ENCODE measurements around the gene SLC8A2.

Gene SLC8A2

DNA sequence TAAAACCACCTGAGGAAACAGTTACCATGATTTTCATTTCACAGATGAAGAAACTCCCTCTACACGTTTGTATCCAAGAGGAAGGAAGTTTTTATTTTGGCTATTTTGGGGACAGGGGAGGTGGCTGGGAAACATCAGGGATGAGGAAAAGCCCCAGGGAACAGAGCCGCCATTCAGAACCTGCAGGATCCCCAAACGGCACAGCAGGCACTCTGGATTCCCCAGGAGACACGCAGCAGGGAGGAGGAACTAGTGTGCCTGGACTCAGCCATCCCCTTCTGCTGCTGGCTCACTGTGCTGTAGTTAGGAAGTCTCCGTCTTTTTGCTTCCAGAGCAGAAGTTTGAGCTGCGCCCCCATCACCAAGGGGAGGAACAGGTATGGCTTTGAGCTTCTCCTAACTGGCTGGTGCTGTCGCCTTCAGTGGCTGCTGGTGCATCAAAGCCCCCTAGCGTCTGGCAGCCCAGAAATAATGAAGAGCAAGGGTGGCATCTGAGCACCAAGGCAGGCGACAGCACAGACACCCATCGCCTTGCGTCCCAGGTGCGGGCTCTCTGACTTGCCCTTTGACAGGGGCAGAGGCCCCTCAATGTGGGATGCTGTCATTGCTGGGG, 38.9 kb upstream of the SLC8A2 start:
- Mint-ChIP-seq H3K36me3 (ENCODE audit: insufficient read depth) (peaks cover 59% of the 10 kb centered on the region), H3K4me3 (no peak overlapping the region), H3K27ac (peak overlapping the region in 1 of 2 donors; percentile 55), H3K9me3 (no peaks in the 10 kb centered on the region), H3K4me1 (ENCODE audit: low read depth in 2 of 2) (peaks cover 52 to 53% of the 10 kb centered on the region in 2 donors), H3K27me3 (no peaks in the 10 kb centered on the region)
- ATAC-seq (replicated peaks) (no peak), DNase-seq (no peak)

- H3K4me1 Mint-ChIP-seq (ENCODE audit: low read depth in 2 of 2), result peaks cover 49 to 55% of the 10 kb centered on the region in 2 donors
- H3K36me3 Mint-ChIP-seq (ENCODE audit: insufficient read depth), result peaks cover 53% of the 10 kb centered on the region
- no peaks in the 10 kb centered on the region for H3K27me3 Mint-ChIP-seq
- no peaks in the 10 kb centered on the region for H3K9me3 Mint-ChIP-seq
- ATAC-seq (replicated peaks), result no peak
- DNase-seq, result no peak
- H3K4me3 Mint-ChIP-seq, result no peak overlapping the region
- H3K27ac Mint-ChIP-seq, result peak overlapping the region in 1 of 2 donors; percentile 55
These were observed 38.3 kb upstream of the SLC8A2 start for GRCh38 chr19:47509973-47510372.

GRCh38 chr19:47509170-47509847, 37.6 kb upstream of the SLC8A2 start:
- H3K27me3 Mint-ChIP-seq, result no peaks in the 10 kb centered on the region
- H3K27ac Mint-ChIP-seq, result peak overlapping the region in 1 of 2 donors; percentile 55
- no peak overlapping the region for H3K4me3 Mint-ChIP-seq
- no peak for DNase-seq
- ATAC-seq (replicated peaks), result no peak
- H3K9me3 Mint-ChIP-seq, result no peaks in the 10 kb centered on the region
- peaks cover 50% of the 10 kb centered on the region for H3K36me3 Mint-ChIP-seq (ENCODE audit: insufficient read depth)
- H3K4me1 Mint-ChIP-seq (ENCODE audit: low read depth in 2 of 2), result peaks cover 43 to 53% of the 10 kb centered on the region in 2 donors

DNA sequence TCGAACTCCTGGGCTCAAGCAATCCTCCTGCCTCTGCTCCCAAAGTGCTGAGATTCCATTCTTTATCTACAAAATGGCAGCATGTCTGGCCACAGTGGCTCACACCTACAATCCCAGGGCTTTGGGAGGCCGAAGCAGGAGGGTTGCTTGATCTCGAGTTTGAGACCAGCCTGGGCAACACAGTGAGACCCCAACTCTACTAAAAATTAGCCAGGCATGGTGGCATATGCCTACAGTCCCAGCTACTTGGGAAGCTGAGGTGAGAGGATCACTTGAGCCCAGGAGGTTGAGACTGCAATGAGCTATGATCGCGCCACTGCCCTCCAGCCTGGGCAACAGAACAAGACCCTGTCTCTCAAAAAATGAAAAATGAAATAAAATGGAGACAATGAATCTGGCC, 37.0 kb upstream of the SLC8A2 start:
- H3K27ac Mint-ChIP-seq, result no peak overlapping the region
- DNase-seq, result no peak
- no peak for ATAC-seq (replicated peaks)
- no peaks in the 10 kb centered on the region for H3K27me3 Mint-ChIP-seq
- peaks cover 39 to 47% of the 10 kb centered on the region in 2 donors for H3K4me1 Mint-ChIP-seq (ENCODE audit: low read depth in 2 of 2)
- H3K4me3 Mint-ChIP-seq, result no peak overlapping the region
- no peaks in the 10 kb centered on the region for H3K9me3 Mint-ChIP-seq
- H3K36me3 Mint-ChIP-seq (ENCODE audit: insufficient read depth), result peaks cover 48% of the 10 kb centered on the region

DNA sequence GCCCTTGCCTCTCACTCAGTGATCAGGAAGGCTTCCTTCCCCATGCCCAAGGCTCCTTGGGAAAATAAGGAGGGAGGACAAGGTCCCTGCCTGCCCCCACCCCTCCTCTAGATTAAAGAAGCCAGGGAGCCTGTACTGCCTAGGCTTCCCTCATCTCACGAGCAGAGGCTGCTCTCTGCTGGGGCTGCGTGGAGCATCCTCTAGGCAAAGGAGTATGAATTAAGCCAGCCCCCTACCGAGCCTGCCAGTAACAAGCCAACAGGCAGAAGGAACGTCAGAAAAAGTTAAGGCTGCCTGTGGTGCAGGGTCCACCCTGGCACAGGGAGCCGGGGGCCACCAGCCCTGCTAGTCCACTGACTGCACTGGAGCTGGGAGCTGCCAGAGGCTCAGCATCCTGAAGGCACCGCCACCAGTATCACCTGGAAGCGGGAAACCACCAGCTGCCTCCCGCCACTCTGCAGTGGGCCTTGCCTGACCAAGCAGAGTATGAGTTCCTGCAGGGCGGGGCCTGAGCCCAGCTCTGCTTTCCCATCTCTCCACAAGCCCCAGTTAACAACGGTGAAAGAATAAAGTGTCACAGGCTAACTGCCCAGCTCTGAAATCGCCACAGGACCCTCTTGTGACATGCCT, 36.3 kb upstream of the SLC8A2 start:
- DNase-seq, result no peak
- Mint-ChIP-seq H3K36me3 (ENCODE audit: insufficient read depth) (peaks cover 47% of the 10 kb centered on the region), H3K27ac (peak overlapping the region in 1 of 2 donors; percentile 82), H3K9me3 (no peaks in the 10 kb centered on the region), H3K4me1 (ENCODE audit: low read depth in 2 of 2) (peaks cover 35 to 43% of the 10 kb centered on the region in 2 donors), H3K27me3 (no peaks in the 10 kb centered on the region), H3K4me3 (no peak overlapping the region)
- ATAC-seq (replicated peaks), result no peak

GRCh38 chr19:47507012-47507411, 35.3 kb upstream of the SLC8A2 start:
- no peak overlapping the region for H3K4me3 Mint-ChIP-seq
- no peak for ATAC-seq (replicated peaks)
- H3K4me1 Mint-ChIP-seq (ENCODE audit: low read depth in 2 of 2), result peaks cover 27 to 36% of the 10 kb centered on the region in 2 donors
- DNase-seq, result no peak
- H3K27me3 Mint-ChIP-seq, result no peaks in the 10 kb centered on the region
- H3K9me3 Mint-ChIP-seq, result no peaks in the 10 kb centered on the region
- peak overlapping the region in 1 of 2 donors; percentile 82 for H3K27ac Mint-ChIP-seq
- H3K36me3 Mint-ChIP-seq (ENCODE audit: insufficient read depth), result peaks cover 49% of the 10 kb centered on the region

- no peak overlapping the region for H3K27ac Mint-ChIP-seq
- ATAC-seq (replicated peaks) (no peak), DNase-seq (no peak)
- no peaks in the 10 kb centered on the region for H3K27me3 Mint-ChIP-seq
- no peak overlapping the region for H3K4me3 Mint-ChIP-seq
- peaks cover 50% of the 10 kb centered on the region for H3K36me3 Mint-ChIP-seq (ENCODE audit: insufficient read depth)
- H3K9me3 Mint-ChIP-seq, result no peaks in the 10 kb centered on the region
- peaks cover 25 to 30% of the 10 kb centered on the region in 2 donors for H3K4me1 Mint-ChIP-seq (ENCODE audit: low read depth in 2 of 2)
These were observed 34.8 kb upstream of the SLC8A2 start for GRCh38 chr19:47506459-47506858.

DNA sequence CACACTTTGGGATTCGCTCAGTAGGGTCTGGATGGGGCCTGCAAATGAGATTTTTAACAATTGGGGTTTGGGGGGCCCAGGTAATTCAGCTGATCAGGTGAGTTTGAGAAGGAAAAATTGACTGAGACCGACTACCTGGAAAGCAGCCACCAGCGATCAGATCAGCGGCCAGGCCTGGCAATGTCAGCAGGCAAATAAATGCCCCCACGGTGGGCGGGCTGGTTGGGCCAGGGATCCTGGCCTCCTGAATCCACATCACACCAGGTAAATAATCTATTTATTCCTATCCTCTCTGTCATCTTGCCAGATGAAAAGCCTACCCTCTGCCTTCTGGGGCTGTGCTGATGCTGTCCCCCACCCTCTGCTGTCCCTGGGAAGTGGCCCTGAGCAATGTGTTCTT, 33.8 kb upstream of the SLC8A2 start:
- Mint-ChIP-seq H3K27ac (no peak overlapping the region), H3K4me1 (ENCODE audit: low read depth in 2 of 2) (peaks cover 21 to 25% of the 10 kb centered on the region in 2 donors), H3K9me3 (no peaks in the 10 kb centered on the region), H3K36me3 (ENCODE audit: insufficient read depth) (peaks cover 59% of the 10 kb centered on the region), H3K4me3 (no peak overlapping the region), H3K27me3 (no peaks in the 10 kb centered on the region)
- DNase-seq, result no peak
- ATAC-seq (replicated peaks), result no peak

- Mint-ChIP-seq H3K4me3 (no peak overlapping the region), H3K9me3 (no peaks in the 10 kb centered on the region), H3K4me1 (ENCODE audit: low read depth in 2 of 2) (peaks cover 17 to 21% of the 10 kb centered on the region in 2 donors), H3K27ac (peak overlapping the region in 1 of 2 donors; percentile 15), H3K36me3 (ENCODE audit: insufficient read depth) (peaks cover 66% of the 10 kb centered on the region), H3K27me3 (no peaks in the 10 kb centered on the region)
- DNase-seq, result no peak
- no peak for ATAC-seq (replicated peaks)
These were observed 32.1 kb upstream of the SLC8A2 start for GRCh38 chr19:47503826-47504150.

- H3K27me3 Mint-ChIP-seq, result no peaks in the 10 kb centered on the region
- peak overlapping the region in 1 of 2 donors; percentile 15 for H3K27ac Mint-ChIP-seq
- H3K4me1 Mint-ChIP-seq (ENCODE audit: low read depth in 2 of 2), result peaks cover 18 to 21% of the 10 kb centered on the region in 2 donors
- ATAC-seq (replicated peaks), result no peak
- H3K4me3 Mint-ChIP-seq, result no peak overlapping the region
- no peaks in the 10 kb centered on the region for H3K9me3 Mint-ChIP-seq
- peaks cover 68% of the 10 kb centered on the region for H3K36me3 Mint-ChIP-seq (ENCODE audit: insufficient read depth)
- DNase-seq, result no peak
These were observed 31.6 kb upstream of the SLC8A2 start for GRCh38 chr19:47503130-47503825.

DNA sequence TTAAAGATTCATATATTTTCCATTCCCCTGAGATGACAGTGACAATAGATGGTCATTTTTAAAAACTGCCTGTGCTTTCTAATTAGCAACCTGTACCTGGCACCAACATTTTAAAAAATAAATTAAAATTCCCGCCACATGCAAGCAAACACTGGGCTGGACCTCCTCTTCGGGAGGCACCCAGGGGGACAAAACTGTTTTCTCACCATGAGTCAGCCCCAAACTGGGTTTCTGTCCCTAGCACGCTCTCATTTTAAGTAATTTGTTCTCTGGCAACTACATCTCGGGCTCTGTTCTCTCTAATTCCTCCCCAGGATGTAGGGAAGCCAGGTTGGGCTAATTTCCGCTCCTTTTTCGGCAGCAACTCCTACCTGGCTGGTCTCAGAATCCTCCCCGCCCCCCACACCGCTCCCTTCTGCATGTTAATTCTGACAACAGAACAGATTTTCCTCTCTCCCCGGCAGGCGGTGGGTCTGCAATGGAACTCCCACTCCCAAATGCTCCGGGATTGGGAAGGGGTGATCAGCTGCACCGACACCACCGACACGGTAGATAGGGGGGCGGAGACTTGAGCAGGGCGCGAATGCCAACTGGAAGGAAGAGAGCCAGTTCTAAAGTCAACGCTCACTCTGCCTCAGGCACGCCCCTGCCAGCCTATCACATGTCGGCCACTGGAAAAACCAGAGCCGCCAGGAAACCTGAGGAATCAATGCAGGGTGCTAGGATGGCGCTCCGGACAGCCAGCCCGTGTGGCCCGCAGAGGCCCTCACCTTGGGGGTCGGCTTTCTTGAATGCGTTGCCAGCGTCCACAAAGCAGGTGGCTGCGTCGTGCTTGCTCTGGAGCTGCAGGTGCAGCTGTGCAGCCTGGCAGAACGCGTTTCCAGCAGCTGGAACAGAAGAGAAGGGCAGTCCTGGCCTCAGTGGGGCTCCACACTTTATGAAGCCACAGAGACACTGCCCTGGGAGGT, 28.5 kb upstream of the SLC8A2 start:
- Mint-ChIP-seq H3K27me3 (no peaks in the 10 kb centered on the region), H3K9me3 (no peaks in the 10 kb centered on the region), H3K4me3 (no peak overlapping the region), H3K36me3 (ENCODE audit: insufficient read depth) (peaks cover 69% of the 10 kb centered on the region), H3K4me1 (ENCODE audit: low read depth in 2 of 2) (peaks cover 17 to 23% of the 10 kb centered on the region in 2 donors), H3K27ac (peak overlapping the region in 1 of 2 donors; percentile 44)
- ATAC-seq (replicated peaks) (no peak), DNase-seq (no peak)

- peaks cover 17 to 18% of the 10 kb centered on the region in 2 donors for H3K4me1 Mint-ChIP-seq (ENCODE audit: low read depth in 2 of 2)
- H3K36me3 Mint-ChIP-seq (ENCODE audit: insufficient read depth), result peaks cover 71% of the 10 kb centered on the region
- H3K9me3 Mint-ChIP-seq, result no peaks in the 10 kb centered on the region
- DNase-seq (no peak), ATAC-seq (replicated peaks) (no peak)
- H3K27ac Mint-ChIP-seq, result peak overlapping the region in 1 of 2 donors; percentile 29
- H3K4me3 Mint-ChIP-seq, result no peak overlapping the region
- no peaks in the 10 kb centered on the region for H3K27me3 Mint-ChIP-seq
These were observed 27.7 kb upstream of the SLC8A2 start for GRCh38 chr19:47499371-47499770.

- Mint-ChIP-seq H3K27ac (peak overlapping the region; percentile 29 to 60), H3K36me3 (ENCODE audit: insufficient read depth) (peaks cover 74% of the 10 kb centered on the region), H3K4me3 (no peak overlapping the region), H3K4me1 (ENCODE audit: low read depth in 2 of 2) (peaks cover 18% of the 10 kb centered on the region in 2 donors), H3K27me3 (no peaks in the 10 kb centered on the region), H3K9me3 (no peaks in the 10 kb centered on the region)
- no peak for ATAC-seq (replicated peaks)
- no peak for DNase-seq
These were observed 26.9 kb upstream of the SLC8A2 start for GRCh38 chr19:47498561-47498960.

All from effector memory CD8-positive, alpha-beta T cell (primary cell).